ENCODE data around the gene IER2. TPM values are rescaled to one million over a fixed set of nuclear protein-coding genes. Genes with fewer than 3 reads are reported as not detected.
A peak's percentile ranks its signal among the peaks of the same experiment; 100 is the strongest.
"Not testable (repeated sequence)": the region's sequence is repeated elsewhere in the genome, so short reads cannot be mapped to it uniquely, and the experiment has no call there.

The IER2 gene
- total and polyA plus RNA-seq, 5 donors, result 22.2 to 62.9 (median 34.4) TPM

DNA sequence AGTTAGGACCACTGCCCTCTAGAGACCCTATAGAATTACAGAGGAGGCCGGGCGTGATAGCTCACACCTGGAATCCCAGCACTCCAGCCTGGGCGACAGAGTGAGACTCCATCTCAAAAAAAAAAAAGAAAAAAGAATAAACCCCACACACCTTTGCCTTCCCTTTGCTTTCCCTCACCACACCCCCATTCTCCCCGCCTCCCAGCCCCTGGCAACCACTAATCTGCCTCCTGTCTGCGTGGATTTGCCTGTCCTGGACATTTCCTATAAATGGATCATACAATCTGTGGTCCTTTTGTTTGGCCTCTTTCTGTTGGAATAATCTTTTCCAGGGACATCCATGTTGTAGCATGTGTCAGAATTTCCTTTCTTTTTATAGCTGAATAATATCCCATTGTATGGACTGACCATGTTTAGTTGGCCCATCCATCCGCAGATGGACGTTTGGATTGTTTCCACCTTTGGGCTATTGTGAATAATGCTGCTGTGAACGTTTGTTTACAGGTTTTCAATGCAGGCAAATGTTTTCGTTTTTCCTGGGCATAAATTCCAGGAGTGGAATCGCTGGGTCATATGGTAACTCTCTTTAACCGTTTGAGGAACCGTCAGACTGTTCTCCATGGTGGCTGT is 16.9 kb upstream of the IER2 start:
- H3K27me3 ChIP-seq (ENCODE audit: control insufficient read depth, insufficient read depth), result no peaks in the 10 kb centered on the region

DNA sequence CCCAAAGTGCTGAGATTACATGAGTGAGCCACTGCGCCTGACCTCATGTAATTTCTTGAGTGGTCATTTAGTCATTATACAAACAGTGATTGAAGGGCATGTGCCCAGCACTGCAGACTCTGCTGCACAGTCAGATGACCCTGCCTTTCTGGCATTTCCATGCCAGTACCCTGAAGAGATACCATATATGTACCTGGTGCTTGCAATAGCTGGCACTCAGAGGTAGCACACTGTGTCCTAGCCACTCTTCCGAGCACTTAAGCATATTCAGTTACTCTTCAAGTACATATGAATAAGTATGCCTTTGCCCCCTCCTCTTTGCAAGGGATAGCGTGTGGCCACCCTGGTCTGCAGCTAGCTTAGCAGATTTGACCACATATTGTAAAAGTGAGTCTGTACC is 15.6 kb upstream of the IER2 start:
- no peaks in the 10 kb centered on the region for H3K9me3 ChIP-seq (ENCODE audit: control insufficient read depth, low read length)
- no peaks in the 10 kb centered on the region for H3K4me1 ChIP-seq (ENCODE audit: control insufficient read depth, insufficient read depth, low read length)
- no peak overlapping the region for H3K27ac ChIP-seq (ENCODE audit: low read length)
- ATAC-seq (peak; percentile 57 to 73), DNase-seq (no peak)
- intact Hi-C loops (cut with DNase I), result no loop called here
- 82% methylated on average over 3 of the region's 3 CpGs for WGBS
- H3K4me3 ChIP-seq (ENCODE audit: low read length), result no peak overlapping the region
- no peaks in the 10 kb centered on the region for H3K27me3 ChIP-seq (ENCODE audit: control insufficient read depth, insufficient read depth)

More for the DNA sequence above, 16.9 kb upstream of the IER2 start:
- Histone ChIP-seq H3K4me3 (ENCODE audit: low read length) (no peak overlapping the region), H3K9me3 (ENCODE audit: control insufficient read depth, low read length) (no peaks in the 10 kb centered on the region), H3K4me1 (ENCODE audit: control insufficient read depth, insufficient read depth, low read length) (no peaks in the 10 kb centered on the region), H3K27ac (ENCODE audit: low read length) (no peak overlapping the region)
- intact Hi-C loops (cut with DNase I), result no loop called here
- ATAC-seq (no peak), DNase-seq (no peak)
- 67% methylated on average over 12 of the region's 12 CpGs for WGBS

DNA sequence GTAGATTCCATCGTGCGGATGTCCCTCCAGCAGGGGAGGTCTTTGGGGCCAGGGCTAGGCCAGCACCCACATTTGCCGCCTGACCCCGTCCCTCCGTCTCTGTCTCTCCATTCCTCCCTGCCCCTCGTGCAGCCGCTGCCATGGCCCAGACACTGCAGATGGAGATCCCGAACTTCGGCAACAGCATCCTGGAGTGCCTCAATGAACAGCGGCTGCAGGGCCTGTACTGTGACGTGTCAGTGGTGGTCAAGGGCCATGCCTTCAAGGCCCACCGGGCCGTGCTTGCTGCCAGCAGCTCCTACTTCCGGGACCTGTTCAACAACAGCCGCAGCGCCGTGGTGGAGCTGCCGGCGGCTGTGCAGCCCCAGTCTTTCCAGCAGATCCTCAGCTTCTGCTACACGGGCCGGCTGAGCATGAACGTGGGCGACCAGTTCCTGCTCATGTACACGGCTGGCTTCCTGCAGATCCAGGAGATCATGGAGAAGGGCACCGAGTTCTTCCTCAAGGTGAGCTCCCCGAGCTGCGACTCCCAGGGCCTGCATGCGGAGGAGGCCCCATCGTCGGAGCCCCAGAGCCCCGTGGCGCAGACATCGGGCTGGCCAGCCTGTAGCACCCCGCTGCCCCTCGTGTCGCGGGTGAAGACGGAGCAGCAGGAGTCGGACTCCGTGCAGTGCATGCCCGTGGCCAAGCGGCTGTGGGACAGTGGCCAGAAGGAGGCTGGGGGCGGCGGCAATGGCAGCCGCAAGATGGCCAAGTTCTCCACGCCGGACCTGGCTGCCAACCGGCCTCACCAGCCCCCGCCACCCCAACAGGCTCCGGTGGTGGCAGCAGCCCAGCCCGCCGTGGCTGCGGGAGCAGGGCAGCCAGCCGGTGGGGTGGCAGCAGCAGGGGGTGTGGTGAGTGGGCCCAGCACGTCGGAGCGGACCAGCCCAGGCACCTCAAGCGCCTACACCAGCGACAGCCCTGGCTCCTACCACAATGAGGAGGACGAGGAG is 14.8 kb upstream of the IER2 start:
- intact Hi-C loops (cut with DNase I), result no loop called here
- ATAC-seq (no peak), DNase-seq (no peak)
- no peak overlapping the region for H3K4me3 ChIP-seq (ENCODE audit: low read length)
- no peaks in the 10 kb centered on the region for H3K27me3 ChIP-seq (ENCODE audit: control insufficient read depth, insufficient read depth)
- no peaks in the 10 kb centered on the region for H3K9me3 ChIP-seq (ENCODE audit: control insufficient read depth, low read length)
- H3K27ac ChIP-seq (ENCODE audit: low read length), result no peak overlapping the region
- H3K4me1 ChIP-seq (ENCODE audit: control insufficient read depth, insufficient read depth, low read length), result no peaks in the 10 kb centered on the region
- 93% methylated on average over 60 of the region's 60 CpGs for WGBS

DNA sequence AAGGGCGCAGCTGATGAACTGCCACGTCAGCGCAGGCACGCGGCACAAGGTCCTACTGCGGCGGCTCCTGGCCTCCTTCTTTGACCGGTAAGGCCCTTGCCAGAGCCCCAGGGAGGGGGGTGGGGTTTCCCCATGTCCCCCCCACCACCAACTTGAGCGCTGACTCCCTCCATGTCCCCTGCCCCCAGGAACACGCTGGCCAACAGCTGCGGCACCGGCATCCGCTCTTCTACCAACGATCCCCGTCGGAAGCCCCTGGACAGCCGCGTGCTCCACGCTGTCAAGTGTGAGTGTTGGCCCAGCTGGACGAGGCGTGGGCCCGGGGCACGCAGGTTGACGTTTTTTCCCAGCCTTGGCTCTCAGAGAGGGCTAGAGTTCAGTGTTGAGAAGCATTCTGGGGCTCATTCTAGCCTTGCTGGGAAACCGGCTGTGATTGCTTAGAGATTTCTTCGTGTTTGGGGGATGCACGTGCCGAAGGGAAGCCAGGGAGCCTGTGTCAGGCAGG is 12.9 kb upstream of the IER2 start:
- Histone ChIP-seq H3K4me3 (ENCODE audit: low read length) (no peak overlapping the region), H3K27me3 (ENCODE audit: control insufficient read depth, insufficient read depth) (no peaks in the 10 kb centered on the region), H3K9me3 (ENCODE audit: control insufficient read depth, low read length) (no peaks in the 10 kb centered on the region), H3K27ac (ENCODE audit: low read length) (no peak overlapping the region), H3K4me1 (ENCODE audit: control insufficient read depth, insufficient read depth, low read length) (no peaks in the 10 kb centered on the region)
- WGBS, result 92% methylated on average over 28 of the region's 28 CpGs
- ATAC-seq (no peak), DNase-seq (no peak)
- intact Hi-C loops (cut with DNase I), result no loop called here

DNA sequence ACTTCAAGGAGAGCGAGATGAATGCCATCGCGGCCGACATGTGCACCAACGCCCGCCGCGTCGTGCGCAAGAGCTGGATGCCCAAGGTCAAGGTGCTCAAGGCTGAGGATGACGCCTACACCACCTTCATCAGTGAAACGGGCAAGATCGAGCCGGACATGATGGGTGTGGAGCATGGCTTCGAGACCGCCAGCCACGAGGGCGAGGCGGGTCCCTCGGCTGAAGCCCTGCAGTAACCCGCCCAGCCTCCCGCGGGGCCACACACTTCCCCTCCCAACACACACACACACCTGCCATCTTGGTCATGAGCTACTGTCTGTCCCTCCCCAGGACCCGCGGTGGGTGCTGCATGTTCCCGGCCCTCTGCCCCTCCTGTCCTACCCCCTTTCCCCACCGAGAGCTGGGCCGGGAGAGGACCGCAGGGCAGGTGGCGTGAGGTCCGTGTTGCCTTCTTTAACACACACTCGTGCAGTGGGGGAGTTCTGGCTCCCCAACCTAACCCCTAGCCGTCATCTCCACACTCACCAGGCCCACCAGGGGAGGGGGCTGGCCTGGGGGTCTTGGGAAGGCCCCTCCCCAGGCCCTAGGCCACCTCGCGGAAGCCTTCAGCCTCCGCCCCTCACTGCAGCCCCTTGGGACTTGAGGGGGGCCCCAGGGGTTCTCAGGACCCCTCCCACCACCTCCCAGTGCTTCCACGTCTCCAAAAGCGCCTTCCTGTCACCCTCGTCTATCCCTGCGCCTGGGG is 11.9 kb upstream of the IER2 start:
- intact Hi-C loops (cut with DNase I), result no loop called here
- Histone ChIP-seq H3K9me3 (ENCODE audit: control insufficient read depth, low read length) (no peaks in the 10 kb centered on the region), H3K27me3 (ENCODE audit: control insufficient read depth, insufficient read depth) (no peaks in the 10 kb centered on the region), H3K27ac (ENCODE audit: low read length) (no peak overlapping the region), H3K4me1 (ENCODE audit: control insufficient read depth, insufficient read depth, low read length) (no peaks in the 10 kb centered on the region), H3K4me3 (ENCODE audit: low read length) (no peak overlapping the region)
- no peak for DNase-seq
- no peak for ATAC-seq
- 89% methylated on average over 40 of the region's 40 CpGs for WGBS

DNA sequence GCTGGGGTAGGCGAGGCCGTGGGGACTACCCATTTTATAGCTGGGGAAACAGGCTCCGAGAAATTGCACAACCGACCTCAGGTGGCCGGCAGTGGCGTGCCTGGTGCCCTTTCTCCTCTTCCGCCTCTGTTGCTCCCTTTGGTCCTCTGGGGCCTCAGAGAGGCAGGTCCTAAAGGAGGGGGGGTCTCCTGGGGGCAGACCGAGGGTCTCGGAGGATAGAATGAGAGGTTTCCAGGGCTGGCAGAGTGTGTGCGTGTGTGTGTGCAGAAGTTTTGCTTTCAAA is 11.4 kb upstream of the IER2 start:
- no peaks in the 10 kb centered on the region for H3K4me1 ChIP-seq (ENCODE audit: control insufficient read depth, insufficient read depth, low read length)
- H3K4me3 ChIP-seq (ENCODE audit: low read length), result no peak overlapping the region
- no peak overlapping the region for H3K27ac ChIP-seq (ENCODE audit: low read length)
- WGBS, result 79% methylated on average over 10 of the region's 10 CpGs
- intact Hi-C loops (cut with DNase I), result no loop called here
- ATAC-seq (no peak), DNase-seq (no peak)
- H3K27me3 ChIP-seq (ENCODE audit: control insufficient read depth, insufficient read depth), result no peaks in the 10 kb centered on the region
- no peaks in the 10 kb centered on the region for H3K9me3 ChIP-seq (ENCODE audit: control insufficient read depth, low read length)

DNA sequence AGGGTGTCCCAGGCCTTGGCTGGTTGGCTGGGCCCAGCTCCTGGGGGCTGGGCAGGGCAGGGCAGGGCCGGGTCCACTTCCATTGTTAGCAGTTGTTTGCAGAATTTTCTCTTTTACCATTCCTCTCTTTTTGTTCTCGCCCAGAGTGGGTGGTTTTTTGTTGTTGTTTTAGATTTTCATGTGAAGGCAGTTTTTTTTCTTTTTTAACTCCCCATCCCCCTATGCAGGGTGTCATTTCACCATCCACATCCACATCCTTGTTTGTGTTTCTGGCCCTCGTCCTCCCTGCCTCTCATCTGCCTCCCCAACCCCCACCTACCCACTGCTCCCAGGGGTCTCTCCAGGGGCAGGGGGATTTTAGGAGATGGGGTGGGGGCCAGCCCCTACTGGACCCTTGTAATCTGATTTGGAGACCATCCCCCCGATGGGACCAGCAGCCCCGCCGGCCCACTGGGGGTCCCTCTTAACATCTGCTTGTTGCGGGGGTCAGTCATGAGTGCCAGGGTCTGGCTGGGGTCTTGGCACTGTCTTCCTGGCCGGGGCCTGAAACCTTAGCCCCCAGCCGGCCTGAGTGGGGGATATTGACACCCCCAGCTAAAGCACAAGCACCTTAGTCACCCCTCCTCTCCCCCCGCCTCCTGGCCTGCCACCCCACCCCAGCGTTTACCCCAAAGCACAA is 10.4 kb upstream of the IER2 start:
- Histone ChIP-seq H3K27ac (ENCODE audit: low read length) (no peak overlapping the region), H3K4me3 (ENCODE audit: low read length) (no peak overlapping the region), H3K9me3 (ENCODE audit: control insufficient read depth, low read length) (no peaks in the 10 kb centered on the region), H3K4me1 (ENCODE audit: control insufficient read depth, insufficient read depth, low read length) (no peaks in the 10 kb centered on the region), H3K27me3 (ENCODE audit: control insufficient read depth, insufficient read depth) (no peaks in the 10 kb centered on the region)
- DNase-seq (no peak), ATAC-seq (no peak)
- 79% methylated on average over 11 of the region's 11 CpGs for WGBS
- intact Hi-C loops (cut with DNase I), result no loop called here

DNA sequence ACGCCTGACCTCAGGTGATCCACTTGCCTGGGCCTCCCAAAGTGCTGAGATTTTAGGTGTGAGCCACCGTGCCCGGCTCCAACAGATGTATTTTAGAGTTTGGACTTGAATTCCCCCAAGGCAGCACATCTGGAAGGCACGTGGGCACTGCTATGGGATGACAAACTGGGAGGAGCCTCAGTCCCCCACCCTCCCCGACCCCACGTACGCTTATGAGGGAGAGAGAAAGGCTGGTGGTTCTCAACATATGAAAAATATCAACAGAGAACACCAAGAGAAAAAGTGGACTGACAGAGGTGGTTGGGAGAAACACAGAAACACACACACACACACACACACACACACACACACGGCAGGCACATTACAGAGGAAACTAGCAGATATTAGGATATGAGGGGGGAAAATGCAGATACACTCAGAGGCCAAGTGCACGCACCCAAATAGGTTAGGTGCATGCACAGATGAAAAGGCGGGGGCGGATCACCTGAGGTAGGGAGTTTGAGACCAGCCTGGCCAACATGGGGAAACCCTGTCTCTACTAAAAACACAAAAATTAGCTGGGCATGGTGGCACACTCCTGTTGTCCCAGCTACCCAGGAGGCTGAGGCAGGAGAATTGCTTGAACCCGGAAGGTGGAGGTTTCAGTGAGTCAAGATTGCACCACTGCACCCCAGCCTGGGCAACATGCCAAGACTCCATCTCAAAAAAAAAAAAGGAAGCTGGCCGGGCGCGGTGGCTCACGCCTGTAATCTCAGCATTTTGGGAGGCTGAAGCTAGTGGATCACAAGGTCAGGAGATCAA is 3.2 kb upstream of the IER2 start:
- Histone ChIP-seq H3K27ac (ENCODE audit: low read length) (no peak overlapping the region), H3K4me3 (ENCODE audit: low read length) (no peak overlapping the region), H3K27me3 (ENCODE audit: control insufficient read depth, insufficient read depth) (no peaks in the 10 kb centered on the region), H3K9me3 (ENCODE audit: control insufficient read depth, low read length) (no peaks in the 10 kb centered on the region), H3K4me1 (ENCODE audit: control insufficient read depth, insufficient read depth, low read length) (peaks cover 4% of the 10 kb centered on the region)
- intact Hi-C loops (cut with DNase I), result no loop called here
- peak in 1 of 3 donors; percentile 73 for DNase-seq
- WGBS, result 62% methylated on average over 16 of the region's 16 CpGs
- no peak for ATAC-seq

DNA sequence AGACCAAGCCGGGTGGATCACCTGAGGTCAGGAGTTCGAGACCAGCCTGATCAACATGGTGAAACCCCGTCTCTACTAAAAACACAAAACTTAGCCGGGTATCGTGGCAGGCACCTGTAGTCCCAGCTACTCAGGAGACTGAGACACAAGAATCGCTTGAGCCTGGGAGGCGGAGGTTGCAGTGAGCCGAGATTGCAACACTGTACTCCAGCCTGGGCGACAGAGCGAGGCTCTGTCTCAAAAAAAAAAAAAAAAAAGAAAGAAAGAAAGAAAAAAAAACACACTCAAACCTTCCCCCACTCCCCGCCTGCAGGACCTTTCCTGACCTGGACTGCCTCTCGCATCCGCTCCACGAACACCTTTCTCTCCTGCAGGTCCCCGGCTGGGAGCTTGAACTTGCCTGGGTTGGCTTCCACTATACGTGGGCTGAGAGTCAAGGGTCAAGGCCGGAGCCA is 1.0 kb upstream of the IER2 start:
- H3K27me3 ChIP-seq (ENCODE audit: control insufficient read depth, insufficient read depth); intact Hi-C loops (cut with DNase I); H3K27ac ChIP-seq (ENCODE audit: low read length); ATAC-seq; H3K4me1 ChIP-seq (ENCODE audit: control insufficient read depth, insufficient read depth, low read length); H3K9me3 ChIP-seq (ENCODE audit: control insufficient read depth, low read length): not testable (repeated sequence)
- peak overlapping the region; percentile 77 for H3K4me3 ChIP-seq (ENCODE audit: low read length)
- 35% methylated on average over 17 of the region's 17 CpGs for WGBS
- peak in 1 of 3 donors; percentile 56 for DNase-seq

DNA sequence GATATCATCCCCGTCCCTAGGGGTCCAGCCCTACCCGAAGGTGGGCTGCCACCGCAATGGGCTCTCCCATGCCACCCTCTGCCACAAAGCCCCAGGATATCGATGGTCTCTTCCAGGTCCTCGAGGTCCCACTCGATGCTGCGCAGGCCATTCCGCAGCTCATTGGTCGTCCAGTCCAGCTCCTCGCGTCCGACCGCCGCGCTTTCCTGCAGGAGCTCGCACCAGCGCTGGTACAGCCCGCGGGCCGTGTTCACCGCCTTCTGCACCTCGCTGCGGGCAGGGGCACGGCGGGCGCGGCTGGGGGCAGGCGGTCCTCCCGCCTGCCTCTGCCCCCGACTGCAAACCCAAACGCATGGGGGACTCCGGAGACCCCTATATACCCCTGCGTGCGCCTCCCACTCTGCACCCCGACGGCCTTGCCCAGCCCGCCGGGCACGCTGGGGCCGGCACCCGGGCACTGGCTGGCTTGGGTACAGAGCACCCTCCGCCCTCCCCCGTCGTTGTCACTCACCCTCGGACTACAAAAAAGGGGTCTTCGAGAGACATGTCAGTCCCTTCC is 504 bp upstream of the IER2 start:
- peaks cover 4% of the 10 kb centered on the region for H3K4me1 ChIP-seq (ENCODE audit: control insufficient read depth, insufficient read depth, low read length)

More for the DNA sequence above, 504 bp upstream of the IER2 start:
- under 1% methylated on average over 46 of the region's 46 CpGs for WGBS
- no peaks in the 10 kb centered on the region for H3K27me3 ChIP-seq (ENCODE audit: control insufficient read depth, insufficient read depth)
- ATAC-seq (peak; percentile 0 to 2), DNase-seq (peak; percentile 55 to 86 (median 82))
- peak overlapping the region; percentile 77 for H3K4me3 ChIP-seq (ENCODE audit: low read length)
- intact Hi-C loops (cut with DNase I), result no loop called here
- peak overlapping the region; percentile 99 for H3K27ac ChIP-seq (ENCODE audit: low read length)
- no peaks in the 10 kb centered on the region for H3K9me3 ChIP-seq (ENCODE audit: control insufficient read depth, low read length)
